H9 (cell line): ENCODE results near the gene MDGA2. TPM values are rescaled to one million over a fixed set of nuclear protein-coding genes. Genes with fewer than 3 reads are reported as not detected.

Experiments
- DNase-seq: peaks from one replicate; pipeline ENCODE4 v3.0.0-alpha.2; 2017
- H2AFZ ChIP-seq: one replicate; pipeline ENCODE4 v1.6.1; 2013; ENCODE audit warnings: mild to moderate bottlenecking, low read length, control low read depth, moderate library complexity
- H2AK5ac ChIP-seq: 2 replicates; pipeline ENCODE4 v1.6.1; 2013; ENCODE audit warnings: low read length, control low read depth, mixed read lengths; ENCODE audit not compliant: insufficient read length
- H2BK120ac ChIP-seq: one replicate; pipeline ENCODE4 v1.6.1; 2013; ENCODE audit warnings: low read depth, mild to moderate bottlenecking, low read length, control low read depth, inconsistent platforms; ENCODE audit not compliant: poor library complexity, severe bottlenecking
- H2BK12ac ChIP-seq: 2 replicates; pipeline ENCODE4 v1.6.1; 2013; ENCODE audit warnings: low read length, control low read depth, mixed read lengths, low read depth; ENCODE audit not compliant: insufficient read length
- H2BK15ac ChIP-seq: 2 replicates; pipeline ENCODE4 v1.6.1; 2013; ENCODE audit warnings: low read depth, low read length, control low read depth
- H2BK20ac ChIP-seq: one replicate; pipeline ENCODE4 v1.6.1; 2013; ENCODE audit warnings: low read depth, mild to moderate bottlenecking, low read length, control low read depth, inconsistent platforms; ENCODE audit not compliant: poor library complexity, severe bottlenecking
- H2BK5ac ChIP-seq: 2 replicates; pipeline ENCODE4 v1.6.1; 2013; ENCODE audit warnings: low read length, control low read depth, mixed read lengths; ENCODE audit not compliant: insufficient read length
- H3K14ac ChIP-seq: 2 replicates; pipeline ENCODE4 v1.6.1; 2013; ENCODE audit warnings: low read length, control low read depth; ENCODE audit not compliant: insufficient read depth
- H3K18ac ChIP-seq: 2 replicates; pipeline ENCODE4 v1.6.1; 2013; ENCODE audit warnings: low read depth, mild to moderate bottlenecking, mixed read lengths, low read length, control low read depth; ENCODE audit not compliant: insufficient read length
- H3K23ac ChIP-seq: 2 replicates; pipeline ENCODE4 v1.6.1; 2013; ENCODE audit warnings: low read length, control low read depth, mixed read lengths, low read depth; ENCODE audit not compliant: insufficient read length
- H3K23me2 ChIP-seq: 2 replicates; pipeline ENCODE4 v1.6.1; 2013; ENCODE audit warnings: low read depth, mild to moderate bottlenecking, mixed read lengths, low read length, control low read depth; ENCODE audit not compliant: insufficient read length, poor library complexity, severe bottlenecking
- H3K27ac ChIP-seq: 2 replicates; pipeline ENCODE4 v1.5.1; 2013; ENCODE audit warnings: low read length, control low read depth, mixed read lengths, low read depth; ENCODE audit not compliant: insufficient read length
- H3K27me3 ChIP-seq: 2 replicates; pipeline ENCODE4 v1.6.1; 2013; ENCODE audit warnings: low read length, control low read depth, inconsistent platforms; ENCODE audit not compliant: insufficient read depth
- H3K4ac ChIP-seq: 2 replicates; pipeline ENCODE4 v1.6.1; 2013; ENCODE audit warnings: low read depth, mild to moderate bottlenecking, control low read depth, inconsistent platforms, low read length, moderate library complexity
- H3K4me1 ChIP-seq: 2 replicates; pipeline ENCODE4 v1.6.1; 2013; ENCODE audit warnings: low read length, control low read depth, inconsistent platforms; ENCODE audit not compliant: insufficient read depth
- H3K4me2 ChIP-seq: 2 replicates; pipeline ENCODE4 v1.6.1; 2013; ENCODE audit warnings: low read length, control low read depth, mixed read lengths; ENCODE audit not compliant: insufficient read length, insufficient read depth
- H3K56ac ChIP-seq: 2 replicates; pipeline ENCODE4 v1.6.1; 2013; ENCODE audit warnings: low read depth, mild to moderate bottlenecking, mixed read lengths, low read length, control low read depth; ENCODE audit not compliant: insufficient read length
- H3K79me1 ChIP-seq: 2 replicates; pipeline ENCODE4 v1.6.1; 2013; ENCODE audit warnings: low read depth, mild to moderate bottlenecking, moderate library complexity, low read length, control low read depth, inconsistent platforms; ENCODE audit not compliant: insufficient read depth, poor library complexity, severe bottlenecking
- H3K79me2 ChIP-seq: 2 replicates; pipeline ENCODE4 v1.6.1; 2013; ENCODE audit warnings: low read length, control low read depth, inconsistent platforms; ENCODE audit not compliant: insufficient read depth
- H3K9ac ChIP-seq: 2 replicates; pipeline ENCODE4 v1.6.1; 2013; ENCODE audit warnings: low read length, control low read depth, mixed read lengths; ENCODE audit not compliant: insufficient read length; ENCODE audit errors: extremely low read depth
- H3K9me3 ChIP-seq: one replicate; pipeline ENCODE4 v1.6.1; 2013; ENCODE audit warnings: low read depth, low read length, inconsistent platforms; ENCODE audit not compliant: control insufficient read depth
- H3T11ph ChIP-seq: one replicate; pipeline ENCODE4 v1.6.1; 2013; ENCODE audit warnings: mild to moderate bottlenecking, low read length, control low read depth, inconsistent platforms
- H4K20me1 ChIP-seq: one replicate; pipeline ENCODE4 v1.6.1; 2013; ENCODE audit not compliant: control insufficient read depth, insufficient read length, insufficient read depth
- H4K5ac ChIP-seq: 2 replicates; pipeline ENCODE4 v1.6.1; 2013; ENCODE audit warnings: low read depth, mild to moderate bottlenecking, mixed read lengths, low read length, control low read depth; ENCODE audit not compliant: insufficient read length
- H4K8ac ChIP-seq: replicated peaks from 2 replicates; pipeline ENCODE4 v1.6.1; 2013; ENCODE audit warnings: low read length, control low read depth, mixed read lengths, low read depth; ENCODE audit not compliant: insufficient read length
- H4K91ac ChIP-seq: 2 replicates; pipeline ENCODE4 v1.6.1; 2013; ENCODE audit warnings: low read depth, mild to moderate bottlenecking, moderate library complexity, mixed read lengths, low read length, control low read depth; ENCODE audit not compliant: insufficient read length
- H3K27ac Mint-ChIP-seq, 3 experiments: 2 replicates in 2 of 3; 3 replicates in 1 of 3; pipeline ENCODE4 v1.8.0; 2020 to 2021; ENCODE audit warnings: mixed read lengths in 3 of 3, mild to moderate bottlenecking in 1 of 3, moderate library complexity in 1 of 3
- H3K27me3 Mint-ChIP-seq: 2 replicates; pipeline ENCODE4 v1.8.0; 2021; ENCODE audit warnings: low read depth, mild to moderate bottlenecking, moderate library complexity, mixed read lengths
- H3K36me3 Mint-ChIP-seq, 3 experiments: 2 replicates in 2 of 3; 3 replicates in 1 of 3; pipeline ENCODE4 v1.8.0; 2020 to 2021; ENCODE audit warnings: low read depth in 3 of 3, mixed read lengths in 3 of 3; ENCODE audit not compliant: insufficient read depth in 1 of 3
- H3K4me1 Mint-ChIP-seq, 2 experiments: 2 replicates each; pipeline ENCODE4 v1.8.0; 2020; ENCODE audit warnings: mixed read lengths in 2 of 2
- H3K4me3 Mint-ChIP-seq, 2 experiments: 2 replicates in 1 of 2; 3 replicates in 1 of 2; pipeline ENCODE4 v1.8.0; 2020 to 2021; ENCODE audit warnings: mild to moderate bottlenecking in 2 of 2, mixed read lengths in 2 of 2, moderate library complexity in 1 of 2
- H3K9me3 Mint-ChIP-seq, 2 experiments: 2 replicates in 1 of 2; 3 replicates in 1 of 2; pipeline ENCODE4 v1.8.0; 2020; ENCODE audit warnings: mild to moderate bottlenecking in 2 of 2, mixed read lengths in 2 of 2, moderate library complexity in 1 of 2
- WGBS: extraction: QIAGEN DNeasy Blood & Tissue Kit; methylation state at CpG from one replicate; pipeline ENCODE4 v1.1.7; 2013; ENCODE audit warnings: missing lambda C conversion rate, low lambda C conversion rate, mixed read lengths; ENCODE audit not compliant: insufficient read length; ENCODE audit errors: extremely low coverage; 5-methylcytosine and 5-hydroxymethylcytosine counted together
- total RNA-seq: library from RNA; stranded (reverse); gene quantifications from 2 replicates; pipeline ENCODE4 v1.2.1, GENCODE V29; 2021
- TF ChIP-seq, protein P1 (sequence below): fragments of 200-600 bp; sonication (generic); conservative IDR thresholded peaks from 3 replicates; pipeline ENCODE4 v1.8.0; 2021; ENCODE audit warnings: antibody characterized with exemption, mild to moderate bottlenecking

The MDGA2 gene
- total RNA-seq, 1 experiment from 2014 or later = 1.9 TPM

DNA sequence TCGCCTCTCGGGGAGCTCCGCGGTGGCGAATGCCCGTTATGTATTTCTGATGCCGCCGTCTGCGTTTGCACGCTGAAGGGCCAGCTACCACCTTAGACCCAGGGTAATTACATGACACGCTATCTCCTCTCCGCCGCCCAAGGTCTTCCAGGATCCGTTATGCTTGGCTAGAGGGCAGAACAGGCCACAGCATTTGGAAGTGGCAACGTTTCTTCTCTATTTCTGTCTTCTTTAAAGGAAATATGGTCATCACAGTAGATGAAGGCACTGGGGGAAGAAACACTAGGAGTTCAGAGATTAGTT lies 861 bp upstream of the MDGA2 start:
- TF ChIP-seq, protein P1, sequence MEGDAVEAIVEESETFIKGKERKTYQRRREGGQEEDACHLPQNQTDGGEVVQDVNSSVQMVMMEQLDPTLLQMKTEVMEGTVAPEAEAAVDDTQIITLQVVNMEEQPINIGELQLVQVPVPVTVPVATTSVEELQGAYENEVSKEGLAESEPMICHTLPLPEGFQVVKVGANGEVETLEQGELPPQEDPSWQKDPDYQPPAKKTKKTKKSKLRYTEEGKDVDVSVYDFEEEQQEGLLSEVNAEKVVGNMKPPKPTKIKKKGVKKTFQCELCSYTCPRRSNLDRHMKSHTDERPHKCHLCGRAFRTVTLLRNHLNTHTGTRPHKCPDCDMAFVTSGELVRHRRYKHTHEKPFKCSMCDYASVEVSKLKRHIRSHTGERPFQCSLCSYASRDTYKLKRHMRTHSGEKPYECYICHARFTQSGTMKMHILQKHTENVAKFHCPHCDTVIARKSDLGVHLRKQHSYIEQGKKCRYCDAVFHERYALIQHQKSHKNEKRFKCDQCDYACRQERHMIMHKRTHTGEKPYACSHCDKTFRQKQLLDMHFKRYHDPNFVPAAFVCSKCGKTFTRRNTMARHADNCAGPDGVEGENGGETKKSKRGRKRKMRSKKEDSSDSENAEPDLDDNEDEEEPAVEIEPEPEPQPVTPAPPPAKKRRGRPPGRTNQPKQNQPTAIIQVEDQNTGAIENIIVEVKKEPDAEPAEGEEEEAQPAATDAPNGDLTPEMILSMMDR = no peak
- no peak overlapping the region for H3K27ac ChIP-seq
- no peak overlapping the region for H3K56ac ChIP-seq
- no peaks in the 10 kb centered on the region for H3K9me3 ChIP-seq
- Mint-ChIP-seq H3K9me3 (no peaks in the 10 kb centered on the region; a peak in 2 of 5 replicates), H3K27me3 (peaks cover 88% of the 10 kb centered on the region), H3K27ac (no peak overlapping the region), H3K36me3 (no peaks in the 10 kb centered on the region; a peak in 1 of 7 replicates), H3K4me1 (peaks cover 15 to 20% of the 10 kb centered on the region in 2 experiments), H3K4me3 (peak overlapping the region; percentile 75 to 97)
- H3K14ac ChIP-seq = no peak overlapping the region
- no peak overlapping the region for H3K9ac ChIP-seq
- H3K79me1 ChIP-seq = no peaks in the 10 kb centered on the region
- H2BK120ac ChIP-seq = no peak overlapping the region
- peaks cover 15% of the 10 kb centered on the region for H3K23me2 ChIP-seq
- H3K18ac ChIP-seq = no peak overlapping the region
- no peaks in the 10 kb centered on the region for H3K4me1 ChIP-seq
- H3T11ph ChIP-seq = no peak overlapping the region
- H2AK5ac ChIP-seq = no peak overlapping the region
- DNase-seq = no peak
- H3K23ac ChIP-seq = no peak overlapping the region
- H2BK12ac ChIP-seq = no peak overlapping the region
- H4K91ac ChIP-seq = no peak overlapping the region
- H4K8ac ChIP-seq = no peak overlapping the region
- H4K20me1 ChIP-seq = no peaks in the 10 kb centered on the region
- no peak overlapping the region for H2BK5ac ChIP-seq
- no peak overlapping the region for H2AFZ ChIP-seq
- peaks cover 38% of the 10 kb centered on the region for H3K27me3 ChIP-seq
- no peak overlapping the region for H2BK20ac ChIP-seq
- no peaks in the 10 kb centered on the region for H3K79me2 ChIP-seq
- no peak overlapping the region for H4K5ac ChIP-seq
- no peak overlapping the region for H3K4ac ChIP-seq
- no peak overlapping the region for H2BK15ac ChIP-seq
- peak overlapping the region; percentile 73 for H3K4me2 ChIP-seq
- no CpG with 5 or more reads among the region's 15 CpGs for WGBS
